Naive thymus-derived CD8-positive, alpha-beta T cell (primary cell): ENCODE measurements around the gene ADSS1. TPM values are rescaled to one million over a fixed set of nuclear protein-coding genes. Genes with fewer than 3 reads are reported as not detected.

Source experiments
- ATAC-seq, 2 donors: fragments of 150-1000 bp; cut with Tn5 transposase in 1 of 2; sonication (Bioruptor Pico), chemical (Tn5 transposase) in 1 of 2; 1 replicate in 1 of 2; 2 replicates in 1 of 2; pipeline ENCODE4 v1.10.0; 2021; ENCODE audit warnings: mild to moderate bottlenecking in 2 of 2, moderate library complexity in 2 of 2
- POLR2A ChIA-PET: fragments of 350-600 bp; sonication (Branson Sonifier 250); formaldehyde crosslinking; loops from one replicate; lab custom pipeline; 2021; ENCODE audit warnings: antibody characterized with exemption; lab: Charles Lee
- DNase-seq, 10 donors: peaks; one replicate each; pipeline versions ENCODE4 v3.0.0 to v3.0.0-alpha.2; 2020 to 2022
- H3K27ac Mint-ChIP-seq, 10 donors: one replicate each; pipeline ENCODE4 v1.8.0; 2020 to 2022; ENCODE audit warnings: mild to moderate bottlenecking in 10 of 10, mixed read lengths in 10 of 10, moderate library complexity in 4 of 10, inconsistent platforms in 1 of 10
- H3K27me3 Mint-ChIP-seq, 5 donors: one replicate each; pipeline ENCODE4 v1.8.0; 2021 to 2022; ENCODE audit warnings: mixed read lengths in 5 of 5
- H3K36me3 Mint-ChIP-seq, 3 donors: one replicate each; pipeline ENCODE4 v1.8.0; 2020 to 2022; ENCODE audit warnings: mixed read lengths in 3 of 3, mild to moderate bottlenecking in 2 of 3, inconsistent platforms in 1 of 3
- H3K4me1 Mint-ChIP-seq, 4 donors: one replicate each; pipeline ENCODE4 v1.8.0; 2021 to 2022; ENCODE audit warnings: mixed read lengths in 4 of 4
- H3K4me3 Mint-ChIP-seq, 10 donors: one replicate each; pipeline ENCODE4 v1.8.0; 2020 to 2022; ENCODE audit warnings: mild to moderate bottlenecking in 10 of 10, mixed read lengths in 10 of 10, moderate library complexity in 6 of 10, inconsistent platforms in 1 of 10
- H3K9me3 Mint-ChIP-seq, 9 donors: one replicate each; pipeline ENCODE4 v1.8.0; 2020 to 2022; ENCODE audit warnings: mixed read lengths in 9 of 9, mild to moderate bottlenecking in 3 of 9, inconsistent platforms in 1 of 9, moderate library complexity in 1 of 9
- polyA plus RNA-seq, 3 donors: library from polyadenylated mRNA; unstranded; fragments of 300-500 nt; fragmentation: Illumina TruSeq; gene quantifications; one replicate each; pipeline ENCODE4 v1.2.3, GENCODE V29; 2021
- total RNA-seq, 8 experiments: library from RNA in 2 of 8; stranded (reverse) in 2 of 8; gene quantifications; one replicate each; pipeline ENCODE4 v1.2.3 and lab custom pipeline; 2021 to 2026

ADSS1 gene
- total and polyA plus RNA-seq, 5 experiments from 2014 or later: 0.61 to 5.5 (median 3.1) TPM

- ATAC-seq (peak; percentile 89 to 90), DNase-seq (peak; percentile 97 to 100 (median 99))
- Mint-ChIP-seq H3K27ac (peak within 1 kb of the TSS; percentile 75 to 96 (median 95)), H3K4me1 (peaks cover 23 to 55% (median 50%) of the 10 kb centered on the region in 4 donors), H3K36me3 (peaks cover 0 to 14% (median 0%) of the 10 kb centered on the region in 3 donors), H3K9me3 (no peaks in the 10 kb centered on the region), H3K4me3 (peak within 1 kb of the TSS; percentile 82 to 96 (median 90)), H3K27me3 (no peaks in the 10 kb centered on the region)
- POLR2A ChIA-PET: interaction anchor here (0.6 to 2.5 kb wide), 22 partner anchors 12 to 737 kb away, joined by 3 to 18 read pairs (median 4); partner anchors contain the start of genes CDCA4, CLBA1, GPR132 and INF2
Observed at GRCh38 chr14:104752735-104753527, 28.9 kb downstream of the ADSS1 start, which contains the start of gene SIVA1. SIVA1 (plus strand) TSS chr14:104753147; CDS start chr14:104753202, 55 bp downstream.

GRCh38 chr14:104753528-104754212 lies 29.6 kb downstream of the ADSS1 start:
- Mint-ChIP-seq H3K4me1 (peaks cover 23 to 58% (median 50%) of the 10 kb centered on the region in 4 donors), H3K4me3 (peak overlapping the region; percentile 80 to 95 (median 90)), H3K9me3 (no peaks in the 10 kb centered on the region), H3K36me3 (peaks cover 0 to 21% (median 4%) of the 10 kb centered on the region in 3 donors), H3K27me3 (no peaks in the 10 kb centered on the region), H3K27ac (peak overlapping the region; percentile 74 to 96 (median 90))
- DNase-seq (peak in 5 of 10 donors; percentile 10 to 59 (median 18)), ATAC-seq (no peak)
- POLR2A ChIA-PET: interaction anchor here (0.8 to 2.5 kb wide), 14 partner anchors 11 to 312 kb away, joined by 3 to 18 read pairs (median 5); partner anchors contain the start of genes CDCA4, GPR132 and ZBTB42

- no peak for ATAC-seq
- H3K27ac Mint-ChIP-seq: peak overlapping the region; percentile 74 to 96 (median 90)
- no peaks in the 10 kb centered on the region for H3K9me3 Mint-ChIP-seq
- DNase-seq: peak in 1 of 10 donors; percentile 52
- no peaks in the 10 kb centered on the region for H3K27me3 Mint-ChIP-seq
- POLR2A ChIA-PET: interaction anchor here (0.6 to 2.5 kb wide), 5 partner anchors 47 to 103 kb away, joined by 3 to 18 read pairs (median 14); partner anchors contain the start of gene ZBTB42
- H3K36me3 Mint-ChIP-seq: peaks cover 0 to 28% (median 4%) of the 10 kb centered on the region in 3 donors
- peaks cover 23 to 61% (median 50%) of the 10 kb centered on the region in 4 donors for H3K4me1 Mint-ChIP-seq
- H3K4me3 Mint-ChIP-seq: peak overlapping the region; percentile 80 to 95 (median 90)
Observed at GRCh38 chr14:104754213-104754851, 30.3 kb downstream of the ADSS1 start.

GRCh38 chr14:104755621-104756020 lies 31.6 kb downstream of the ADSS1 start:
- POLR2A ChIA-PET: no interaction called here
- DNase-seq (no peak), ATAC-seq (no peak)
- Mint-ChIP-seq H3K4me1 (peaks cover 24 to 61% (median 52%) of the 10 kb centered on the region in 4 donors), H3K36me3 (peaks cover 0 to 39% (median 7%) of the 10 kb centered on the region in 3 donors), H3K4me3 (peak overlapping the region in 6 of 10 donors; percentile 62 to 94 (median 92)), H3K27ac (peak overlapping the region in 3 of 10 donors; percentile 20 to 96 (median 71)), H3K27me3 (no peaks in the 10 kb centered on the region), H3K9me3 (no peaks in the 10 kb centered on the region)

GRCh38 chr14:104756477-104757237 lies 32.6 kb downstream of the ADSS1 start:
- no peaks in the 10 kb centered on the region for H3K9me3 Mint-ChIP-seq
- DNase-seq (peak in 2 of 10 donors; percentile 12 to 16), ATAC-seq (no peak)
- peak overlapping the region in 8 of 10 donors; percentile 4 to 70 (median 31) for H3K4me3 Mint-ChIP-seq
- H3K27ac Mint-ChIP-seq: peak overlapping the region in 9 of 10 donors; percentile 31 to 88 (median 65)
- no peaks in the 10 kb centered on the region for H3K27me3 Mint-ChIP-seq
- POLR2A ChIA-PET: interaction anchor here (1.2 kb wide), 1 partner anchor 14 kb away, joined by 4 read pairs; no protein-coding TSS in a partner anchor
- peaks cover 24 to 67% (median 52%) of the 10 kb centered on the region in 4 donors for H3K4me1 Mint-ChIP-seq
- peaks cover 5 to 48% (median 12%) of the 10 kb centered on the region in 3 donors for H3K36me3 Mint-ChIP-seq

GRCh38 chr14:104757238-104757585 lies 33.2 kb downstream of the ADSS1 start:
- Mint-ChIP-seq H3K4me3 (peak overlapping the region in 7 of 10 donors; percentile 14 to 70 (median 48)), H3K4me1 (peaks cover 24 to 67% (median 52%) of the 10 kb centered on the region in 4 donors), H3K27ac (peak overlapping the region in 7 of 10 donors; percentile 36 to 88 (median 67)), H3K27me3 (no peaks in the 10 kb centered on the region), H3K36me3 (peaks cover 7 to 52% (median 13%) of the 10 kb centered on the region in 3 donors), H3K9me3 (no peaks in the 10 kb centered on the region)
- POLR2A ChIA-PET: interaction anchor here (1.2 kb wide), 1 partner anchor 14 kb away, joined by 4 read pairs; no protein-coding TSS in a partner anchor
- no peak for ATAC-seq
- DNase-seq: no peak

GRCh38 chr14:104757681-104758392 lies 33.8 kb downstream of the ADSS1 start:
- POLR2A ChIA-PET: interaction anchor here (1.2 kb wide), 1 partner anchor 13 kb away, joined by 4 read pairs; no protein-coding TSS in a partner anchor

GRCh38 chr14:104758981-104759969 lies 35.2 kb downstream of the ADSS1 start:
- no peak for ATAC-seq
- no peaks in the 10 kb centered on the region for H3K27me3 Mint-ChIP-seq
- peaks cover 9 to 61% (median 15%) of the 10 kb centered on the region in 3 donors for H3K36me3 Mint-ChIP-seq
- H3K27ac Mint-ChIP-seq: peak overlapping the region in 2 of 10 donors; percentile 50 to 66
- no peak overlapping the region for H3K4me3 Mint-ChIP-seq
- peak in 1 of 10 donors; percentile 31 for DNase-seq
- no peaks in the 10 kb centered on the region for H3K9me3 Mint-ChIP-seq
- POLR2A ChIA-PET: interaction anchor here (0.7 to 1.3 kb wide), 3 partner anchors 9 to 81 kb away, joined by 3 to 7 read pairs (median 3); no protein-coding TSS in a partner anchor
- peaks cover 14 to 52% (median 36%) of the 10 kb centered on the region in 4 donors for H3K4me1 Mint-ChIP-seq

More at GRCh38 chr14:104757681-104758392, 33.8 kb downstream of the ADSS1 start:
- H3K27me3 Mint-ChIP-seq: no peaks in the 10 kb centered on the region
- H3K9me3 Mint-ChIP-seq: no peaks in the 10 kb centered on the region
- peaks cover 24 to 66% (median 47%) of the 10 kb centered on the region in 4 donors for H3K4me1 Mint-ChIP-seq
- DNase-seq (peak in 1 of 10 donors; percentile 46), ATAC-seq (no peak)
- peak overlapping the region in 3 of 10 donors; percentile 20 to 79 (median 29) for H3K27ac Mint-ChIP-seq
- H3K36me3 Mint-ChIP-seq: peaks cover 9 to 56% (median 15%) of the 10 kb centered on the region in 3 donors
- peak overlapping the region in 1 of 10 donors; percentile 14 for H3K4me3 Mint-ChIP-seq

GRCh38 chr14:104765517-104765916 lies 41.5 kb downstream of the ADSS1 start:
- H3K9me3 Mint-ChIP-seq: no peaks in the 10 kb centered on the region
- H3K36me3 Mint-ChIP-seq: peaks cover 7 to 23% (median 9%) of the 10 kb centered on the region in 3 donors
- H3K27me3 Mint-ChIP-seq: no peaks in the 10 kb centered on the region
- ATAC-seq (no peak), DNase-seq (no peak)
- POLR2A ChIA-PET: no interaction called here
- peak overlapping the region in 2 of 10 donors; percentile 13 to 39 for H3K27ac Mint-ChIP-seq
- H3K4me1 Mint-ChIP-seq: peaks cover 0 to 14% (median 9%) of the 10 kb centered on the region in 4 donors
- H3K4me3 Mint-ChIP-seq: no peak overlapping the region
